22Rv1 (cell line): ENCODE measurements around the gene POLR2J.

Experiments
- CTCF ChIP-seq: fragments of 450-650 bp; IDR thresholded peaks from 2 replicates; pipeline ENCODE4 v1.5.1; 2017; ENCODE audit warnings: mild to moderate bottlenecking
- ZFX ChIP-seq: fragments of 450-650 bp; IDR thresholded peaks from 2 replicates; pipeline ENCODE4 v1.6.1; 2017; ENCODE audit warnings: antibody characterized with exemption, borderline replicate concordance

GRCh38 chr7:102439963-102440795 is 38.5 kb downstream of the POLR2J start:
- TF ChIP-seq CTCF (no peak), ZFX (no peak)
